Measurements from ENCODE around the gene ZSWIM4. TPM values are rescaled to one million over a fixed set of nuclear protein-coding genes. Genes with fewer than 3 reads are reported as not detected.

Gene ZSWIM4
- total and polyA plus RNA-seq, 2 experiments from 2014 or later: 5.4 to 42.3 TPM

DNA sequence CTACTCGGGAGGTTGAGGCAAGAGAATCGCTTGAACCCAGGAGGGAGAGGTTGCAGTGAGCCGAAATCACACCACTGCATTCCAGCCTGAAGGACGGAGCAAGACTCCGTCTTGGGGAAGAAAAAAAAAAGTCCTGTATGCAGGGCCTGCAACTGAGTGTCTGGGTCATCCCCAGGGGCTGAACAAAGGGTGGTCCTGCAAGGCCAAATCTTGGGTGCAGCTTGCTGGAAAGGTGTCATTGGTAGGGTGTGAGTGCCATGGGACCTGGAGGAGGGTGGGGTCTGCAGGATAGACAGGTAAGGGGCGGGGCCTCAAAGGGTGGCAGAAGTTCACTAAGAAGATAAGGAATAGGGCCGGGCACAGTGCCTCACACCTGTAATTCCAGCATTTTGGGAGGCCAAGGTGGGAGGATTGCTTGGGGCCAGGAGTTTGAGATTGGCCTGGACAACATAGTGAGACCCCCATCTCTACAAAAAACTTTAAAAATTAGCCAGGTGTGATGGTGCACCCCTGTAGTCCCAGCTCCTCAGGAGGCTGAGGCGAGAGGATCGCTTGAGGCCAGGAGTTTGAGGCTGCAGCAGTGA, 31.5 kb downstream of the ZSWIM4 start:
- ATAC-seq: no peak
- Histone ChIP-seq H3K27ac (ENCODE audit: low read depth) (0 out of 2 replicates have a peak overlapping the region, but pooled peaks have one; percentile 18), H3F3A (replicated peaks; ENCODE audit: low read depth) (peaks cover 16% of the 10 kb centered on the region; the same call in 1 of the 2 replicates), H3K4me3 (no peak overlapping the region), H3K36me3 (ENCODE audit: insufficient read depth) (peaks cover 3% of the 10 kb centered on the region; the same call in 1 of the 2 replicates), H3K4me2 (0 out of 2 replicates have a peak overlapping the region, but pooled peaks have one; percentile 31), H3K4me1 (ENCODE audit: insufficient read depth) (no peaks in the 10 kb centered on the region; the same call in 1 of the 2 replicates), H3K9me2 (ENCODE audit: insufficient read depth) (no peaks in the 10 kb centered on the region), H4K20me1 (replicated peaks; ENCODE audit: insufficient read depth) (peaks cover 12% of the 10 kb centered on the region), H3K79me2 (replicated peaks; ENCODE audit: insufficient read depth) (no peaks in the 10 kb centered on the region), H2AFZ (no peak overlapping the region), H3K27me3 (ENCODE audit: insufficient read depth) (no peaks in the 10 kb centered on the region)
- Mint-ChIP-seq H3K27ac (peak overlapping the region; percentile 48), H3K4me3 (no peak overlapping the region), H3K36me3 (ENCODE audit: low read depth) (peaks cover 63% of the 10 kb centered on the region), H3K4me1 (peaks cover 14% of the 10 kb centered on the region), H3K27me3 (ENCODE audit: insufficient read depth, low read depth, poor library complexity) (peaks cover 8% of the 10 kb centered on the region), H3K9me3 (no peaks in the 10 kb centered on the region; the same call in 2 of the 3 replicates)
- DNase-seq (ENCODE audit: low spot score): no peak
- TF ChIP-seq ZNF331 (CRISPR knock-in tag; IDR thresholded peaks at IDR 0.05; ENCODE audit: low read depth): no peak
- no peak for TF ChIP-seq POLR2AphosphoS5 (IDR thresholded peaks at IDR 0.05; ENCODE audit: low read depth)
- no peak for TF ChIP-seq JUNB (IDR thresholded peaks at IDR 0.05; ENCODE audit: unreplicated experiment)
- no peak for TF ChIP-seq CREB1 (CRISPR knock-in tag; IDR thresholded peaks at IDR 0.05; ENCODE audit: low read depth)
- no peak for TF ChIP-seq STAT1 (IDR thresholded peaks at IDR 0.05; ENCODE audit: unreplicated experiment)
- no peak for TF ChIP-seq EZH2phosphoT487 (IDR thresholded peaks at IDR 0.05; ENCODE audit: unreplicated experiment)
- TF ChIP-seq, protein P1, sequence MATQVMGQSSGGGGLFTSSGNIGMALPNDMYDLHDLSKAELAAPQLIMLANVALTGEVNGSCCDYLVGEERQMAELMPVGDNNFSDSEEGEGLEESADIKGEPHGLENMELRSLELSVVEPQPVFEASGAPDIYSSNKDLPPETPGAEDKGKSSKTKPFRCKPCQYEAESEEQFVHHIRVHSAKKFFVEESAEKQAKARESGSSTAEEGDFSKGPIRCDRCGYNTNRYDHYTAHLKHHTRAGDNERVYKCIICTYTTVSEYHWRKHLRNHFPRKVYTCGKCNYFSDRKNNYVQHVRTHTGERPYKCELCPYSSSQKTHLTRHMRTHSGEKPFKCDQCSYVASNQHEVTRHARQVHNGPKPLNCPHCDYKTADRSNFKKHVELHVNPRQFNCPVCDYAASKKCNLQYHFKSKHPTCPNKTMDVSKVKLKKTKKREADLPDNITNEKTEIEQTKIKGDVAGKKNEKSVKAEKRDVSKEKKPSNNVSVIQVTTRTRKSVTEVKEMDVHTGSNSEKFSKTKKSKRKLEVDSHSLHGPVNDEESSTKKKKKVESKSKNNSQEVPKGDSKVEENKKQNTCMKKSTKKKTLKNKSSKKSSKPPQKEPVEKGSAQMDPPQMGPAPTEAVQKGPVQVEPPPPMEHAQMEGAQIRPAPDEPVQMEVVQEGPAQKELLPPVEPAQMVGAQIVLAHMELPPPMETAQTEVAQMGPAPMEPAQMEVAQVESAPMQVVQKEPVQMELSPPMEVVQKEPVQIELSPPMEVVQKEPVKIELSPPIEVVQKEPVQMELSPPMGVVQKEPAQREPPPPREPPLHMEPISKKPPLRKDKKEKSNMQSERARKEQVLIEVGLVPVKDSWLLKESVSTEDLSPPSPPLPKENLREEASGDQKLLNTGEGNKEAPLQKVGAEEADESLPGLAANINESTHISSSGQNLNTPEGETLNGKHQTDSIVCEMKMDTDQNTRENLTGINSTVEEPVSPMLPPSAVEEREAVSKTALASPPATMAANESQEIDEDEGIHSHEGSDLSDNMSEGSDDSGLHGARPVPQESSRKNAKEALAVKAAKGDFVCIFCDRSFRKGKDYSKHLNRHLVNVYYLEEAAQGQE (IDR thresholded peaks at IDR 0.05; ENCODE audit: unreplicated experiment): no peak
- TF ChIP-seq, protein P2, sequence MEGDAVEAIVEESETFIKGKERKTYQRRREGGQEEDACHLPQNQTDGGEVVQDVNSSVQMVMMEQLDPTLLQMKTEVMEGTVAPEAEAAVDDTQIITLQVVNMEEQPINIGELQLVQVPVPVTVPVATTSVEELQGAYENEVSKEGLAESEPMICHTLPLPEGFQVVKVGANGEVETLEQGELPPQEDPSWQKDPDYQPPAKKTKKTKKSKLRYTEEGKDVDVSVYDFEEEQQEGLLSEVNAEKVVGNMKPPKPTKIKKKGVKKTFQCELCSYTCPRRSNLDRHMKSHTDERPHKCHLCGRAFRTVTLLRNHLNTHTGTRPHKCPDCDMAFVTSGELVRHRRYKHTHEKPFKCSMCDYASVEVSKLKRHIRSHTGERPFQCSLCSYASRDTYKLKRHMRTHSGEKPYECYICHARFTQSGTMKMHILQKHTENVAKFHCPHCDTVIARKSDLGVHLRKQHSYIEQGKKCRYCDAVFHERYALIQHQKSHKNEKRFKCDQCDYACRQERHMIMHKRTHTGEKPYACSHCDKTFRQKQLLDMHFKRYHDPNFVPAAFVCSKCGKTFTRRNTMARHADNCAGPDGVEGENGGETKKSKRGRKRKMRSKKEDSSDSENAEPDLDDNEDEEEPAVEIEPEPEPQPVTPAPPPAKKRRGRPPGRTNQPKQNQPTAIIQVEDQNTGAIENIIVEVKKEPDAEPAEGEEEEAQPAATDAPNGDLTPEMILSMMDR (conservative IDR thresholded peaks at IDR 0.05; ENCODE audit: low read depth in 2 of 2): no peak
- no peak for TF ChIP-seq EZH2 (IDR thresholded peaks at IDR 0.05; ENCODE audit: low read depth, unreplicated experiment)
- TF ChIP-seq, protein P3, sequence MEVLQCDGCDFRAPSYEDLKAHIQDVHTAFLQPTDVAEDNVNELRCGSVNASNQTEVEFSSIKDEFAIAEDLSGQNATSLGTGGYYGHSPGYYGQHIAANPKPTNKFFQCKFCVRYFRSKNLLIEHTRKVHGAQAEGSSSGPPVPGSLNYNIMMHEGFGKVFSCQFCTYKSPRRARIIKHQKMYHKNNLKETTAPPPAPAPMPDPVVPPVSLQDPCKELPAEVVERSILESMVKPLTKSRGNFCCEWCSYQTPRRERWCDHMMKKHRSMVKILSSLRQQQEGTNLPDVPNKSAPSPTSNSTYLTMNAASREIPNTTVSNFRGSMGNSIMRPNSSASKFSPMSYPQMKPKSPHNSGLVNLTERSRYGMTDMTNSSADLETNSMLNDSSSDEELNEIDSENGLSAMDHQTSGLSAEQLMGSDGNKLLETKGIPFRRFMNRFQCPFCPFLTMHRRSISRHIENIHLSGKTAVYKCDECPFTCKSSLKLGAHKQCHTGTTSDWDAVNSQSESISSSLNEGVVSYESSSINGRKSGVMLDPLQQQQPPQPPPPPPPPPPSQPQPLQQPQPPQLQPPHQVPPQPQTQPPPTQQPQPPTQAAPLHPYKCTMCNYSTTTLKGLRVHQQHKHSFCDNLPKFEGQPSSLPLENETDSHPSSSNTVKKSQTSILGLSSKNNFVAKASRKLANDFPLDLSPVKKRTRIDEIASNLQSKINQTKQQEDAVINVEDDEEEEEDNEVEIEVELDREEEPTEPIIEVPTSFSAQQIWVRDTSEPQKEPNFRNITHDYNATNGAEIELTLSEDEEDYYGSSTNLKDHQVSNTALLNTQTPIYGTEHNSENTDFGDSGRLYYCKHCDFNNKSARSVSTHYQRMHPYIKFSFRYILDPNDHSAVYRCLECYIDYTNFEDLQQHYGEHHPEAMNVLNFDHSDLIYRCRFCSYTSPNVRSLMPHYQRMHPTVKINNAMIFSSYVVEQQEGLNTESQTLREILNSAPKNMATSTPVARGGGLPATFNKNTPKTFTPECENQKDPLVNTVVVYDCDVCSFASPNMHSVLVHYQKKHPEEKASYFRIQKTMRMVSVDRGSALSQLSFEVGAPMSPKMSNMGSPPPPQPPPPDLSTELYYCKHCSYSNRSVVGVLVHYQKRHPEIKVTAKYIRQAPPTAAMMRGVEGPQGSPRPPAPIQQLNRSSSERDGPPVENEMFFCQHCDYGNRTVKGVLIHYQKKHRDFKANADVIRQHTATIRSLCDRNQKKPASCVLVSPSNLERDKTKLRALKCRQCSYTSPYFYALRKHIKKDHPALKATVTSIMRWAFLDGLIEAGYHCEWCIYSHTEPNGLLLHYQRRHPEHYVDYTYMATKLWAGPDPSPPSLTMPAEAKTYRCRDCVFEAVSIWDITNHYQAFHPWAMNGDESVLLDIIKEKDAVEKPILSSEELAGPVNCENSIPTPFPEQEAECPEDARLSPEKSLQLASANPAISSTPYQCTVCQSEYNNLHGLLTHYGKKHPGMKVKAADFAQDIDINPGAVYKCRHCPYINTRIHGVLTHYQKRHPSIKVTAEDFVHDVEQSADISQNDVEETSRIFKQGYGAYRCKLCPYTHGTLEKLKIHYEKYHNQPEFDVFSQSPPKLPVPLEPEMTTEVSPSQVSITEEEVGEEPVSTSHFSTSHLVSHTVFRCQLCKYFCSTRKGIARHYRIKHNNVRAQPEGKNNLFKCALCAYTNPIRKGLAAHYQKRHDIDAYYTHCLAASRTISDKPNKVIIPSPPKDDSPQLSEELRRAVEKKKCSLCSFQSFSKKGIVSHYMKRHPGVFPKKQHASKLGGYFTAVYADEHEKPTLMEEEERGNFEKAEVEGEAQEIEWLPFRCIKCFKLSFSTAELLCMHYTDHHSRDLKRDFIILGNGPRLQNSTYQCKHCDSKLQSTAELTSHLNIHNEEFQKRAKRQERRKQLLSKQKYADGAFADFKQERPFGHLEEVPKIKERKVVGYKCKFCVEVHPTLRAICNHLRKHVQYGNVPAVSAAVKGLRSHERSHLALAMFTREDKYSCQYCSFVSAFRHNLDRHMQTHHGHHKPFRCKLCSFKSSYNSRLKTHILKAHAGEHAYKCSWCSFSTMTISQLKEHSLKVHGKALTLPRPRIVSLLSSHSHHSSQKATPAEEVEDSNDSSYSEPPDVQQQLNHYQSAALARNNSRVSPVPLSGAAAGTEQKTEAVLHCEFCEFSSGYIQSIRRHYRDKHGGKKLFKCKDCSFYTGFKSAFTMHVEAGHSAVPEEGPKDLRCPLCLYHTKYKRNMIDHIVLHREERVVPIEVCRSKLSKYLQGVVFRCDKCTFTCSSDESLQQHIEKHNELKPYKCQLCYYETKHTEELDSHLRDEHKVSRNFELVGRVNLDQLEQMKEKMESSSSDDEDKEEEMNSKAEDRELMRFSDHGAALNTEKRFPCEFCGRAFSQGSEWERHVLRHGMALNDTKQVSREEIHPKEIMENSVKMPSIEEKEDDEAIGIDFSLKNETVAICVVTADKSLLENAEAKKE (CRISPR knock-in tag; IDR thresholded peaks at IDR 0.05): no peak
- no peak for TF ChIP-seq NANOG (IDR thresholded peaks at IDR 0.05; ENCODE audit: borderline replicate concordance)

Data from GM23338 (cell line).